DMS79 treated with DMSO at 0.1 percent for 48 hours (cell line): ENCODE results near the gene ITGA1.
"Not testable (repeated sequence)": the region's sequence is repeated elsewhere in the genome, so short reads cannot be mapped to it uniquely, and the experiment has no call there.

ENCODE experiments used
- DNase-seq: peaks from one replicate; lab custom pipeline; 2025; lab: John Stamatoyannopoulos, UW

ITGA1 gene

DNA sequence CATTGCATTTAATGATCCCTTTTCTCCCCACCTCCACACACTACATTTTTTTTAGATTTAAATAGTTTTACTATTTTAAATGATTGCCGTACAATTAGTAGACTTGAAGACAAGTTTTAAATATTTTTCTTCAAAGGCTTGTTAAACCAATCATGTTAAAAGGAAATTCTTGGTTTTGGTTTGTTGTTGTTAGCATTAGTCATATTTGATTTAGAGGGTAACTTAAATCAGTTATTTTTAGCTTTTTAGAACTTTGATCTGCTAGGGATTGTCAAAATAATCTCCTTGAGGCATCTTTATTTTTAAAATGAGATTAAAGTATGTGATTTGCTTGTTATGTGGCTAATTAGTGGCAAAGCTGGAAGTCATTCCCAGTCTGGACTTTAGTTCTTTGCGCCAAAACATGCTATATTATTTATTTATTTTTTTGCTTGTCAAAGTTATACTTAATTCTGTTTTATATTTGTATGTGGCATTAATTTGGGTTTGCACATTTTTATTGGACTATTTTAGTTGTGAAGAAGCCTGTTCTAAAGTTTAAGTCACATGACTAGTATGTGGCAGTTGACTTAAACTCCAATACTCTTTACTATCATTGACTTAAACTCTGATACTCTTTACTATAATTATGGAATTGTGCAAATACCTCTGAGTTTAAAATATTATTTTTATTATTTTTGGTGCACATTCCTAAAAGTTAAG lies 14.7 kb downstream of the ITGA1 start:
- no peak for DNase-seq

DNA sequence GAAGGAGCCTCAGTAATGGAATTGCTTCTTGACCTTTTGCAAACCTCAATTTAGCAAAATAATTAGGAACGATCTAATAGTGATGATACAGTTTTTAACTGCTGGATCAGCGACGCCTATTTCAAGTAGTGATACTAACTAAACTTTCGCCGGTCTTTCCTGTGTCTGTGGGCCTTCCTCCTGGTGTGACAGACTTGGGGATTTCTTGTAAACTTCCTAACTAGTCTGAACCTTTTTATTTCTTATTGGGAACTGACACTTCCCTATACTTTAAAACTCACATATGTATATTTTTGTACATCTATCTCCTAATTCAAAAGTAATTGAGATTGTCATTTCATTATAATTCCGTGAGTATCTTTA lies 15.2 kb downstream of the ITGA1 start:
- DNase-seq, result no peak

DNA sequence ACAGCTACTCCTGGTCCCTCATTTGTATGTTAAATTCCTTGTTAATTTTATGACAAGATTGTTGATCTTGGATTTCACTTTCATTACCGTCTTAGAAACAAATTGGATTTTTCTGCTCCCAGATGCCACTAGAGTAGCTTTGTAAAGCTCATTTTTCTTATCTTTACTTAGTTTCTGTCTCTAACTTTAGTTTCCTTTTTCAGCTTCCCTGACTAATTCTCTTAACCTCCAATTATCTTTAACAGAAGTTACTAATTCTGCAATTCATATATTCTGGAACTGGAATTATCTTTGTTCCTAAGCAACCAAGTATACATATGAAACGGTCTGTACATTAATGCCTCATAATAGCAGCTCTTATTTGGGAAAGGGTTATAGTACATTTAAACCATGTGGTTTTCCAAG lies 16.7 kb downstream of the ITGA1 start:
- no peak for DNase-seq

DNA sequence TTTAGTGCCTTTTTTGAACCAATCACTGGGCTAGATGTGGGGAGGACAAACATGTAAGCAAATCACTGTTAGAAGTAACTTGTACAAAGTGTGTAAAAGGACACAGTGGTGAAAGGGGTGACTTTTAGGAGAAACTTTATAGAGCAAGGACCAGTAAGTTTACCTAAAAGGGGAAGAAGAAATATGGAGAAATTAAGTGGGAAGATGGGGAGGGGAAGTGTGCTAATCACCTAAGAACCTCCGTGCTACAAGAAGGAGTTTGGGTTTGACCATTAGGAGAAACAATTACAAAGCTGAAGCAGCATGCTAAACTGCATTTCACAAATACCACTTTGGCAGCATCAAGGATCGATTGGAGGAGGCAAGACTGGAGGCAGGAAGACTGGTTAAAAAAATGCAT lies 17.3 kb downstream of the ITGA1 start:
- DNase-seq, result no peak

DNA sequence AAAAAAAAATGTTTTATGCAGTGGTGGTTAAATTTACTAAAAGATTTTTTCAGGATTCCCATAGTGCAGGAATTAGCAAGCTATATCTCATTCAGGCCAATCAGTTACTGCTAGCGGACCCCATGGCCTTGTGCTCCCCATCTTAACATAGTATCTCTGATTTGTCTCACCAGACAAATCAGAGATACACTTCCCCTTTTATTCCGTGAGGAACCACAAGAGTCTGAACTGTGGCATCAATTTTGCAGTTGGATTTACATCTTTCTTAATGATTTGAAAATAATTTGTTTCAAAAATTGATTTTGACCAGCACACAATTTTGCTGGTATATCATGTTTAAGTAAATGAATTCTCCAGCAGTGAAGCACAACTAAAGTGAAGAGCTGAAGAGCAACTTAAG lies 17.9 kb downstream of the ITGA1 start:
- DNase-seq, result no peak

DNA sequence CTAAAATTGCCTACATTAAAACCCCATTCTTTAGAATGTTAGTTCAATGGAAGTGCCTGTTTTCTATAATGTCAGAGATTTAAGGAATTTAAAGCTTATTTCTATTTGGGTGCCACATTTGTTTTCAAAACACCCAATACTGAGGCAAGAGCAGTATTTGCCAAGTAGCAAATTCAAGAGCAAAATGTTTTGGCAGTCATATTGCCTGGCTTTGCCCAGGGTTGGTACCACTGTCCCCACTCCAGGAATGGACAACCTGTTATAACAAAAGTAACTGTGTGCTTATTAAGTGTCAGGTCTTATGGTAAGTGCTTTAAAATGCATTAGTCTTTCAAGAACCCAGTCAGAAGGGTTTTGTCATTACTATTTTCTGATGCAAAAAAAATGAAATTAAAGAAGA lies 19.3 kb downstream of the ITGA1 start:
- DNase-seq, result no peak

DNA sequence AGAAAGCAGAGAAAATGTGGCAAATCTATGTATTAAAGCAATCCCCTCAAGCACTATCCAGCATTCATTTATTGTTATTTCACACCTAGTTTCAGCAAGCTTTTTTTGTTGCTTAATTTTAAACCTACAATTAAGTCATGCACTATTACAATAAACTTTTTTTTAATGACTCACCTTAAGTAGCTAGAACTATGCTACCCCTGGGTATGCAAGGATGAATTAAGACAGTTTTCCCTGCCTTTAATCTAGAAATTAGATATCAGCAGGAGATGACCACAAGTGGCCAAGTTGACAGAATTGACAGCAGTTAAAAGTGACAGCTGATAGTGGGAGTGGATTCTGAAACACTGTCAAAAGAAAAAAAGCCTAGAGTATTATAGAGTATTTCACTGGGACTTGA lies 20.0 kb downstream of the ITGA1 start:
- no peak for DNase-seq

DNA sequence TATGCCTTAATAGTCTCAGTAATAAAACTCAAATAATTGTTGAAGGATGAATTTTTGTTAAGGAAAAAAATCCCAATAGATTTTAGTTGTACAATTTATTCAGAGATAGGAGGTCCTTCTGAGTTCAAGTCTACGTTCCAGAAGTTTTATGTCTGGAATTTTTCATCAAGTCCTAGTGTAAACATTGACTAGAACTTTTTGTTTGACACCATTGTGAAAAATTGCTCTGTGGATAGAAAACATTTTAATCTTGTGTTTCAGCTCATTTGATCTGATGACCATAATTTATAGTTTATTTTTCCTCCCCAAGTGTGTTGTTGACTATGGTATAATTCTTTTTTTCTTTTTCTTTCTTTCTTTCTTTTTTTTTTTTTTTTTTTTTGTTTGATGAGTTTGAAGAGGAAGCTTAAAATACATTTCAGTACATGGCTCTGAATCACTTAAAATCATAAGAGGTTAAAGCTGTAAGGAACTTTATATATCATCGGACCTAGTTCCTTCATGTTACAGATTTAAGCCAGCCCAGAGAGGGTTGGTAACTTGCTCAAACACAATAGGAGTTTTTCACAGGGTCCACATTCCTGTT lies 20.7 kb downstream of the ITGA1 start:
- DNase-seq, result no peak

DNA sequence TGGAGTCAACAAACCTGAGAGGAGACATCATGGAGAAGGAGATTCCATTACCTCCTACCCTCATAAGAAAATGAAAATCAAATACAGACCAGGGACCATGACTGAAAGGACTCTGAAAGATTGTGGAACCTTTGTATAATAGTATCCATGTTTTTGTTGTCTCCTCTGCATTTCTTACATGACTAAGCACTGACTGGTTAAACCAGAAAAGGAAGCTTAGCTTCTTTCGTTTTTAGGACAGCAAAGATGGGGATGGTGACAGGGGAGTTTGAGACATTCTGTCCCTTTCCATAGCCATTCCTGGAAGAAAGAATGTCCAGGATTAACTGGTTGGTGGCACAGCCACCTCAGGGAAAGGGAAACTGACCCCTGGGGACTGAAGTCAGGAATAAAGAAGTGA lies 22.2 kb downstream of the ITGA1 start:
- DNase-seq, result no peak

DNA sequence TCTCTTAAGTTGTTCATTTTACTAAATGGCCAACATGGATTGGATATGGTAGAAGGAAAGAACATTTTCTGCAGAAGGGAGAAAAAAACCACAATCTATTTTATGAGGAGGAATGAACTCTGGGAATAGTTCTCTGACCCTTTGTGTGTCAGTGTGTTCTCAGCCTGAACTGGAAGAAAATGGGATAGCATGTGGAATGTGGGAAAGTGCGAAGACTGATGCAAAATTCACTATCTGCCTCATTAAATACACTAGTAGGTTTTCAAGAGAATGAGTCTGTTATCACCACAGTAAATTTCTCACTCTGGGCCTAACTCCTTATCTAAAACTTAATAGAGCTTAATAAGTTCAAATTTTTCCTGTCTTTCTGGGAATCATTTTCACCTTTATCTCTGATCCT lies 22.7 kb downstream of the ITGA1 start:
- DNase-seq, result no peak

DNA sequence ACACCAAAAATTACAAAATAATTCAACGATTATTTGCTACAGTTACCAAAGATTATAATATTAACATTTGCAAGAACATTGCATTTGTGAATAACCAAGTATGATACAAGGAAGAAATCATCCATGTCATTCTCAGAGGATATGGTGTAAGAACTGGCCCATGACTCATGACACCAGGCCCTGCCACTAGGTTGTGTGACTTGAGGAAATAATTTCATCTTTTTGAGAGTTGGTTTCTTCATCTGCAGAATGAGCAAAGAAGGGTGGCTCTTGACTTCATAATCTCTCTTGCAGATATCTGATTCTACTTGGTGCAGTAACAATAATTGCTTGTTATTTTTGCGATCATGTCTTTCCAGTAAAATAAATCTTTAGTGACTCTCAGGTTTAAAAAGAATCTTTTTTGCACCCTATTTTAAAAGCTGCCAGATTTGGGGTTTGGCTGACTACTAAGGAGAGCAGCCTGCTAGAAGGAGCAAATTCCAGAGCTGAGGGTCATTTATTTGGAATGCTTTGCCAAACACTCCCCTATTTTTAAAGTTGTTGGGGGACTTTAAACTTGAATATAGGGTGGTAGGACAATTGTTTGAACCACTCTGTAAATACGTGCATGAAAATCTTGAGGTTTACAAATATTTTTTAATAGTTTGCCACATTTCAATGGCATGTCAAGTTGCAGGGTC lies 23.5 kb downstream of the ITGA1 start:
- DNase-seq, result no peak

DNA sequence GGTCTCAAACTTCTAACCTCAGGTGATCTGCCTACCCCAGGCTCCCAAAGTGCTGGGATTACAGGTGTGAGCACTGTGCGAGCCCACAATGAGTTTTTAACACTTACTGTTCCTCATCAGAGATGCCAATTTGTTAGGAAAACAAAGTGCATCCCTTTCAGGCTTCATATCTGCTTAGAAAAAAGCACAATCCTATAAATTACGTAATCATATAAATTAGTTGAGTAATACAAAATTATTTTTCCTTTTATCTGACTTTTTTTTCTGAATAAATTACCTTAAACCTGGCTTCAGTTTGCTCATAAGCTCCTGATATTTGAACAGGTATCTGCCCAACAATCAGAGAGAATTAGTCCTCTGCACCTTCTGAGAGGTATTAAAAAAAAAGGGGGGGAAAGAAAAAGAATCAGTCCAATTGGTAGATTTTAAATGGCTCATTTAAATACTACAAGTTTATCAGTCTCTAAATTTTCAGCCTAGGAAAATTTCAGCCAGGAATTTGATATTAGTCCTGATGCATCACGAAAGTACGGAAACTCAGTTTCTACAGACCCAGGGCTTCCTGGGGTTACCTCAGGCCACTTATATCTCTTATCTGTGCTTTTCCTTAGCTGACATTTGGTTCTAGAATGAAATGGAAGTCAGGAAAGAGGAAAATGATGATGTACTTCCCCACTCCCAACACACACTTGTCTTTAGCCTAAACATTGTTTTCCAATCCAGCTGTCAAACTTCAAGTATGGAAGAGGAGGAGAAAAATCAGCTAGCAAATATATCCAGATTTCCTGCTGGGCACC lies 26.8 kb downstream of the ITGA1 start:
- DNase-seq, result no peak

DNA sequence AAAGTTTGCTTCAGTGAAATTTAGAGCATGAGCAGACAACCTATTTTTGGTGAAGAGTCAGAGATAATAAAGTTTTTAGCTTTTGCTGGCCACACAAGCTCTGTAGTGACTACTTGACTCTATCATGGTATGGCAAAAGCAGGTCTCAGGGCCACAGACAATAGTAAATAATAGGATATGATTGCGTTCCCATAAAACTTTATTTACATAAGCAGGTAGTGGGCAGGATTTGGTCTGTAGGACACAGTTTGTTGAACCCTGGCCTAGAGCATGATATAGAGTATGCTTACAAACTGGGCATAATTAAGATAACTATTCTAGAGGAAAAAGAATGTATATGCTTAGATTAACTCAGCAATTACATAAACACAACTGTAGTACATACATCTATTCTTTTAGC lies 30.1 kb downstream of the ITGA1 start:
- no peak for DNase-seq

DNA sequence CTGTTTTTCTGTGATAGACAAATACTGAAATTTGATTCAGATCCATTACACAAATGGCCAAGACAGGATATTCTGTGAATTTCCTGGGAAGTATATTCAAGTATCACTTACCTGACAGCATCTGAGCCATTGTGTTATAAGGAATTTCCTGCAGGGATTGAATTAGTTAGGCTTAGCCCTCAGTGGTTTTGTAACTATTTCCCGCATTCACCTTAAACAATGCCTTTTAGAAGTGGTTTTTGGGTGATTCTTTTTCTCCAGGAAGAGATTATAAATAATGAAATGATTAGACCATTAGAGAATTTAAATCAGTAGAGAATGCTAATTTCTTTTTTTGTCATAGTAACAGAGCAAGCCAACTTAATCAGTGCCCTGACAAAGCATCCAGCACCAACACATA lies 30.6 kb downstream of the ITGA1 start:
- no peak for DNase-seq

DNA sequence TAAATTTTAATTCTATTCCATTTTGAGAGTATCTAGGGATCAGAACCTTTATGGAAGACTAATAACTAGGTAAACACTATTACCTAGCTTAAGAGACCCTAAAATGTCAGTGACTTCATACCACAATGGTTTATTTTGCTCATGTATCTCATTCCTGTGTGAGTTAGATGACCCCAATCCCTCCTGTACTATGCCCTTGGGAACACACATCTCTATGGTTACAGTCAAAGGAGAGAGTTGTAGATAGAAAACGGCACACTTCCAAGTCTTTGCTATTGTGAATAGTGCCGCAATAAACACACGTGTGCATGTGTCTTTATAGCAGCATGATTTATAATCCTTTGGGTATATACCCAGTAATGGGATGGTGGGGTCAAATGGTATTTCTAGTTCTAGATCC lies 31.1 kb downstream of the ITGA1 start:
- not testable (repeated sequence) for DNase-seq

DNA sequence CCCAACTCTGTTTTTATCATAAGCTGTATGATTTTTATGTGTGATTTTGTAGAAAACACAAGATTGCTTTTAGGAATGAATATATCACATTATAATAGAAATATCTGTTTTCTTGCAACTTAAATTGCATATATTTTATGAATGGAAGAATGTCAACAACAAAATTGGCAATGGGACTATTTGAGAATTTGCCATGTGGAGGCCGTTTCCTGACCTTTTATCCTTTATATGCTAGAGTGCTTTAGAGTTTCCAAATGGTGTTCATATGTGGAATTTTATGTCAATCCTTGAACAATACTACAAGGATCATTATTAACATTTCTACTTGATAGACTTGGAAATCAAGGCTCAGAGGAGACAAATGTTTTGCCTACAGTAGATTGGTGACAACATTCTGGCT lies 34.2 kb downstream of the ITGA1 start:
- no peak for DNase-seq

DNA sequence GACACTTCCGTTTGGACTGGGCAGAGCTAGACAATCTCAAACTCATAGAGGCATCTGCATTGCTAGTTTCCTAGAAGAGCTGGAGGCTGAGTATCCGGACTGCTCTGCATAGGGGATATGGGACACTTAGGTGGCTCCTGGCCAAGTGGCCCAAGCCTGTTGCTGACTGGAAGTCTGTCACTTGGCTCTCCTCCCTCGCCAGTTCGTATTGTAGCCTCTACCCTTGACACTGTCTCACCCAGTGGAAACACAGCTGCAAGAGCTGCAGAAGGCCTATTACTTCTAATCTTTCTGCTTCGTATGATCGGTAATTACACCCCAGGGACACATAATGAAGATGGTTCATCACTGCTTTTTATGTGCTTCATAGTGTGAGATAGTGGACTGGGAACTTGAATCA lies 34.7 kb downstream of the ITGA1 start:
- DNase-seq, result no peak

DNA sequence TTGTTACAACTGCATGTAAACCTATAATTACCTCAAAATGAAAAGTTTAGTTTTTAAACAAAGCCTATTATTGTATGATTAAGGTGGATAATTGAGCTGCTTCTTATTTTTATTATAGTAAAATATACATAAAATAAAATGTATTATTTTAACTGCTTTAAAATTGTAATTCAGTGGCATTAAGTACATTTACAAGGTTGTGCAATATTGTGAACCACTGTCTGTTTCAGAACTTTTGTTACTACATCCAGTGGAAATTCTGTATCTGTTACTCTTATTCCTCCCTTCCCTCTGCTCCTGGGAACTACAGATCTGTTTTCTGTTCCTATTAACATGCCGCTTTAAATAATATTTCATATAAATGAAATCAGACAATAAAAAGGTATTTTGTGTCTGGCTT lies 37.1 kb downstream of the ITGA1 start:
- DNase-seq, result no peak

DNA sequence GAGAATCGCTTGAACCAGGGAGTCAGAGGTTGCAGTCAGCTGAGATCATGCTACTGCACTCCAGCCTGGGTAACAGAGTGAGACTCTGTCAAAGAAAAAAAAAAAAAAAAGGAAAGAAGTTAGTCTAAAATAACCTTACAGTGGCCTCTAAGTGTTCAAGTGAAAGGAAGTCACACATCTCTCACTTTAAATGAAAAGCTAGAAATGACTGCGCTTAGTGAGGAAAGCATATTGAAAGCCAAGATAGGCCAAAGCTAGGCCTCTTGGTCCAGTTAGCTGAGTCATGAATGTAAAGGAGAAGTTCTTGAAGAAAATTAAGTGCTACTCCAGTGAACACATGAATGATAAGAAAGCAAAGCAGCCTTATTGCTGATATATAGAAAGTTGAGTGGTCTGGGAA lies 38.1 kb downstream of the ITGA1 start:
- no peak for DNase-seq

DNA sequence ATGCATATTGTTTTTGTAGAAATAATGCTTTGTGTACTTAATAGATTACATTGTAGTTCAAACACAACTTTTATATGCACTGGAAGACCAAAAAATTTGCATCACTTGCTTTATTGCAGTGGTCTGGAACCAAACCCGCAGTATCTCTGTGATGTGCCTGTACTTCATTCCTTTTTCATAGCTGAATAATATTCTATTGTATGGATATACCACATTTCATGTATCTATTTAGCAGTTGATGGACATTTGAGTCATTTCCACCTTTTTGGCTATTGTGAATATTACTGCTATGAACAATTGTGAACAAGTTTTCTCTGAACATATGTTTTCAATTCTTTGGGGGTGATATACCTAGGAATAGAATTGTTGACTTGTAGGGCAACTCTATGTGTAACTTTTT lies 40.1 kb downstream of the ITGA1 start:
- no peak for DNase-seq

DNA sequence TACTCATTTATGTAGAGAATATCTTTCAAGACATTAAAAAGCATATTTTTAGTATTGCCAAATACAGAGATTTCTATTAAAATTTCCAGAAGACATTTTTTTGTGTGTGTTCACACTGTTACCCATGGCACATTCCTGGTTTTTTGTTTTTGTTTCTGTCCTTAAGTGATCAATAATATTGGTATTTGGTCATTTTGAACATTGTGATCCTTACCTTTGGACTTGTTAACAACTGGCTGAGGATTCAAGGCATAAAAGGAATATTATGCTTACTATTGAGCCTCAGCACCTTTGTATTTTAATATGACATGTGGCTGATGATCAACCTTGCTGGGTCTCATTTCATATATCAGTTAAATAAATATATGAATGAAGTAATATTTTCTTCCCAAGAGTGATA lies 41.9 kb downstream of the ITGA1 start:
- DNase-seq, result no peak

DNA sequence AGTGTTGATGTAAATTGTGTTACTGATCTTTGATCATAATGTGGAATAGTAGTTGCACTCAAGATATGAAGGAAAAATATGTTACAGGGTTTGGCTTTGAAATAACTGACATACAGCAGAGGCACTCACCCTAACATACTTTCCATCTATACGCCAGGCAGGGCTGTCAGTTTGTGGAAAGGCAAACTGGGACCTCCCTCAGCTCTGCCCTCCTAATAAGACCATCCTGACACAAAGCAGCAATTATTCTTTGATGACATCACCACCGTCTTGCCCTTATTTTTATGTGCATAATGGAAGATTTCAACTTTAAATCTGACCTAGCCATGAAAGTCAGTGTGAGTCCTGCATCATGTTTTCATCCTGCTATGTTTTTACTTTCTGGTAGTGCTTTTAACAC lies 42.9 kb downstream of the ITGA1 start:
- no peak for DNase-seq
